Activated gamma-delta T cell treated with anti-CD3 and anti-CD28 coated beads, Interleukin-2, amount 50 U/mL, for 16 hours (primary cell): ENCODE results near the gene POU2F3.

Experiments
- DNase-seq: peaks from one replicate; pipeline ENCODE4 v3.0.0-alpha.2; 2020; ENCODE audit warnings: low read depth

The POU2F3 gene

GRCh38 chr11:120324932-120325810, 85.2 kb downstream of the POU2F3 start, which contains the start of gene TLCD5:
Gene TLCD5 (plus strand): TSS chr11:120325299. CDS start chr11:120327442, 2,143 bp downstream.
- no peak for DNase-seq

GRCh38 chr11:120326228-120326627, 86.3 kb downstream of the POU2F3 start:
- no peak for DNase-seq

- DNase-seq: no peak
Observed at GRCh38 chr11:120326845-120327281, 86.9 kb downstream of the POU2F3 start.

- no peak for DNase-seq
Observed at GRCh38 chr11:120327311-120327710, 87.4 kb downstream of the POU2F3 start.

GRCh38 chr11:120329556-120329955, 89.6 kb downstream of the POU2F3 start:
- no peak for DNase-seq

GRCh38 chr11:120330045-120330444, 90.1 kb downstream of the POU2F3 start:
- DNase-seq: no peak

GRCh38 chr11:120331301-120331996, 91.5 kb downstream of the POU2F3 start:
- no peak for DNase-seq

GRCh38 chr11:120332822-120333716, 93.1 kb downstream of the POU2F3 start:
- no peak for DNase-seq

- no peak for DNase-seq
Observed at GRCh38 chr11:120333801-120334200, 93.9 kb downstream of the POU2F3 start.

GRCh38 chr11:120334332-120334731, 94.4 kb downstream of the POU2F3 start:
- no peak for DNase-seq

- DNase-seq: peak; percentile 42
Observed at GRCh38 chr11:120334894-120335462, 95.0 kb downstream of the POU2F3 start.

GRCh38 chr11:120335556-120335907, 95.6 kb downstream of the POU2F3 start:
- no peak for DNase-seq

GRCh38 chr11:120335908-120336640, 96.1 kb downstream of the POU2F3 start, which contains the start of gene ARHGEF12:
Gene ARHGEF12 (plus strand): TSS chr11:120336413. CDS start chr11:120337244, 831 bp downstream.
- peak; percentile 40 for DNase-seq

GRCh38 chr11:120336641-120337354, 96.9 kb downstream of the POU2F3 start:
- no peak for DNase-seq

GRCh38 chr11:120337355-120338106, 97.6 kb downstream of the POU2F3 start:
- DNase-seq: no peak

- DNase-seq: no peak
Observed at GRCh38 chr11:120338107-120338933, 98.4 kb downstream of the POU2F3 start.

- no peak for DNase-seq
Observed at GRCh38 chr11:120339394-120339890, 99.5 kb downstream of the POU2F3 start.

- no peak for DNase-seq
Observed at GRCh38 chr11:120340529-120340928, 100.6 kb downstream of the POU2F3 start.
